Measurements from ENCODE around the gene SRF.

The SRF gene

GRCh38 chr6:43147691-43148477, 23.2 kb upstream of the SRF start:
- no peak for TF ChIP-seq CTCF (IDR thresholded peaks at IDR 0.05; ENCODE audit: control insufficient read depth, insufficient read depth, low read depth, low read length, missing control alignments)
- no peak for DNase-seq (ENCODE audit: low read depth)
- H3K4me3 ChIP-seq (ENCODE audit: control insufficient read depth, low read depth, low read length): no peak overlapping the region

- TF ChIP-seq CTCF (IDR thresholded peaks at IDR 0.05; ENCODE audit: control insufficient read depth, insufficient read depth, low read depth, low read length, missing control alignments): no peak
- no peak overlapping the region for H3K4me3 ChIP-seq (ENCODE audit: control insufficient read depth, low read depth, low read length)
- DNase-seq (ENCODE audit: low read depth): no peak
Observed at GRCh38 chr6:43149265-43149664, 21.8 kb upstream of the SRF start.

- no peak overlapping the region for H3K4me3 ChIP-seq (ENCODE audit: control insufficient read depth, low read depth, low read length)
- no peak for DNase-seq (ENCODE audit: low read depth)
- TF ChIP-seq CTCF (IDR thresholded peaks at IDR 0.05; ENCODE audit: control insufficient read depth, insufficient read depth, low read depth, low read length, missing control alignments): no peak
Observed at GRCh38 chr6:43150051-43150751, 20.9 kb upstream of the SRF start.

- no peak for TF ChIP-seq CTCF (IDR thresholded peaks at IDR 0.05; ENCODE audit: control insufficient read depth, insufficient read depth, low read depth, low read length, missing control alignments)
- no peak overlapping the region for H3K4me3 ChIP-seq (ENCODE audit: control insufficient read depth, low read depth, low read length)
Observed at GRCh38 chr6:43159599-43159998, 11.5 kb upstream of the SRF start.

GRCh38 chr6:43163899-43164298, 7.2 kb upstream of the SRF start:
- TF ChIP-seq CTCF (IDR thresholded peaks at IDR 0.05; ENCODE audit: control insufficient read depth, insufficient read depth, low read depth, low read length, missing control alignments): no peak
- DNase-seq (ENCODE audit: low read depth): no peak
- H3K4me3 ChIP-seq (ENCODE audit: control insufficient read depth, low read depth, low read length): no peak overlapping the region

More at GRCh38 chr6:43159599-43159998, 11.5 kb upstream of the SRF start:
- no peak for DNase-seq (ENCODE audit: low read depth)

- TF ChIP-seq CTCF (IDR thresholded peaks at IDR 0.05; ENCODE audit: control insufficient read depth, insufficient read depth, low read depth, low read length, missing control alignments): no peak
- peak overlapping the region; percentile 62 for H3K4me3 ChIP-seq (ENCODE audit: control insufficient read depth, low read depth, low read length)
- DNase-seq (ENCODE audit: low read depth): no peak
Observed at GRCh38 chr6:43170417-43170930, 595 bp upstream of the SRF start.
